K562 (cell line): ENCODE results near the gene SLC10A3. TPM values are rescaled to one million over a fixed set of nuclear protein-coding genes. Genes with fewer than 3 reads are reported as not detected.

Experiments used
- COPS2 ChIP-seq: fragments of 450-650 bp; conservative IDR thresholded peaks from 2 replicates; pipeline ENCODE4 v1.6.1; 2016; ENCODE audit warnings: mild to moderate bottlenecking, moderate library complexity
- CTCFL ChIP-seq: IDR thresholded peaks from 2 replicates; pipeline ENCODE4 v1.6.1; 2011; ENCODE audit warnings: borderline replicate concordance, low read depth, mild to moderate bottlenecking, moderate library complexity, low read length; ENCODE audit not compliant: insufficient read depth, poor library complexity, severe bottlenecking
- E2F8 ChIP-seq: fragments of 450-650 bp; IDR thresholded peaks from 2 replicates; pipeline ENCODE4 v1.7.1; 2018; ENCODE audit warnings: mild to moderate bottlenecking, low read depth; ENCODE audit not compliant: partially characterized antibody
- ESRRB ChIP-seq: fragments of 250-450 bp; sonication (Bioruptor Pico); IDR thresholded peaks from 2 replicates; pipeline ENCODE4 v1.5.0; 2020; ENCODE audit warnings: mild to moderate bottlenecking, moderate library complexity, borderline replicate concordance
- GTF2F1 ChIP-seq: IDR thresholded peaks from 2 replicates; pipeline ENCODE4 v1.6.1; 2011; ENCODE audit warnings: low read depth, low read length, improper control_type of control experiment
- NFXL1 ChIP-seq: fragments of 450-650 bp; formaldehyde crosslinking; IDR thresholded peaks from 2 replicates; pipeline ENCODE4 v1.4.0; 2021; ENCODE audit warnings: mild to moderate bottlenecking
- PATZ1 ChIP-seq: fragments of 250-450 bp; sonication (Bioruptor Pico); IDR thresholded peaks from 2 replicates; pipeline ENCODE4 v1.5.0; 2020; ENCODE audit warnings: mild to moderate bottlenecking, borderline replicate concordance
- POLR2A ChIP-seq: fragments of 450-650 bp; conservative IDR thresholded peaks from 2 replicates; pipeline ENCODE4 v1.6.1; 2016
- PRMT5 ChIP-seq: sonication (generic); formaldehyde crosslinking; IDR thresholded peaks from 2 replicates; pipeline ENCODE4 v1.5.0; 2020; ENCODE audit warnings: missing genetic modification reagents
- RFX1 ChIP-seq: fragments of 450-650 bp; IDR thresholded peaks from 2 replicates; pipeline ENCODE4 v1.6.1; 2016; ENCODE audit warnings: mild to moderate bottlenecking, moderate library complexity
- SMAD1 ChIP-seq: fragments of 150-350 bp; IDR thresholded peaks from 2 replicates; pipeline ENCODE4 v1.6.1; 2014; ENCODE audit warnings: low read length, low read depth; ENCODE audit not compliant: partially characterized antibody
- SMAD4 ChIP-seq: fragments of 250-450 bp; sonication (Bioruptor Pico); conservative IDR thresholded peaks from 2 replicates; pipeline ENCODE4 v1.8.0; 2021; ENCODE audit warnings: inconsistent platforms, mild to moderate bottlenecking, moderate library complexity
- TAF1 ChIP-seq: IDR thresholded peaks from 2 replicates; pipeline ENCODE4 v1.6.1; 2011; ENCODE audit warnings: mild to moderate bottlenecking, low read length, moderate library complexity; ENCODE audit not compliant: insufficient read depth, control insufficient read depth, severe bottlenecking; ENCODE audit errors: extremely low read depth
- TAL1 ChIP-seq: fragments of 450-650 bp; IDR thresholded peaks from 2 replicates; pipeline ENCODE4 v1.6.1; 2016; ENCODE audit warnings: mild to moderate bottlenecking
- ZMIZ1 ChIP-seq, 2 experiments: fragments of 150-350 bp in 1 of 2; IDR thresholded peaks; 2 replicates each; pipeline ENCODE4 v1.6.1; 2012 to 2016; ENCODE audit warnings: low read depth in 2 of 2, low read length in 2 of 2, mild to moderate bottlenecking in 1 of 2, moderate library complexity in 1 of 2
- ZNF212 ChIP-seq: fragments of 450-650 bp; formaldehyde crosslinking; IDR thresholded peaks from 2 replicates; pipeline ENCODE4 v1.4.0; 2020; ENCODE audit warnings: mild to moderate bottlenecking
- ZNF431 ChIP-seq: sonication (generic); formaldehyde crosslinking; IDR thresholded peaks from 2 replicates; pipeline ENCODE4 v1.8.0; 2022; ENCODE audit warnings: mild to moderate bottlenecking, missing genetic modification reagents
- ZZZ3 ChIP-seq: fragments of 450-650 bp; IDR thresholded peaks from 2 replicates; pipeline ENCODE4 v1.6.1; 2016; ENCODE audit warnings: antibody characterized with exemption, mild to moderate bottlenecking, moderate library complexity
- polyA plus RNA-seq, 8 experiments: library from polyadenylated mRNA; depleted of rRNA in 4 of 8; stranded (reverse) in 5 of 8; unstranded in 3 of 8; fragments of >200 nt; fragmentation: Nextera tagmentation in 2 of 8; fragmentation: Illumina TruSeq in 1 of 8; extraction: Ambion mirVana in 2 of 8; extraction: Trizol in 1 of 8; gene quantifications; 2 replicates each; pipeline versions ENCODE4 v1.2.1 to v1.2.3, GENCODE V29; 2011 to 2014; ENCODE audit warnings: inconsistent platforms in 1 of 8, missing spikeins in 1 of 8
- total RNA-seq, 7 experiments: library from RNA; depleted of rRNA in 6 of 7; stranded (reverse); fragments of >200 nt in 6 of 7; fragmentation: Illumina TruSeq in 2 of 7; extraction: Trizol in 2 of 7; gene quantifications; 2 replicates each; pipeline versions ENCODE4 v1.2.1 to v1.2.3, GENCODE V29; 2011 to 2021; ENCODE audit warnings: low replicate concordance in 1 of 7

Gene SLC10A3
- total and polyA plus RNA-seq, 9 of the 15 experiments (the other 6 are each of a cell fraction or from before 2014, with no cell fraction given) = 5.2 to 30.6 (median 16.7) TPM

GRCh38 chrX:154495472-154495922, 5.1 kb upstream of the SLC10A3 start (continued):
- no peak for TF ChIP-seq E2F8
- TF ChIP-seq RFX1 = no peak
- no peak for TF ChIP-seq PRMT5
- no peak for TF ChIP-seq NFXL1 (CRISPR knock-in tag)
- TF ChIP-seq PATZ1 = no peak
- TF ChIP-seq ZZZ3 = no peak
- peak; percentile 80 for TF ChIP-seq TAL1
- TF ChIP-seq ZNF431 (CRISPR knock-in tag) = no peak
- TF ChIP-seq ZNF212 (CRISPR knock-in tag) = no peak
- no peak for TF ChIP-seq GTF2F1
- TF ChIP-seq CTCFL = no peak
- no peak for TF ChIP-seq SMAD1
- no peak for TF ChIP-seq POLR2A
- no peak for TF ChIP-seq ESRRB (CRISPR knock-in tag)
- peak; percentile 59; the same call in 1 of the 2 replicates for TF ChIP-seq SMAD4 (CRISPR knock-in tag)
- no peak for TF ChIP-seq COPS2
- no peak for TF ChIP-seq TAF1
- no peak for TF ChIP-seq ZMIZ1 (IDR thresholded peaks at IDR 0.05; ENCODE audit: low read depth in 2 of 2, low read length in 2 of 2)
